Measurements from ENCODE around the gene VAV2.

The VAV2 gene

GRCh38 chr9:133969681-133970580 lies 22.2 kb downstream of the VAV2 start:
- ATAC-seq (replicated peaks) = no peak
- no peaks in the 10 kb centered on the region for H3K9me3 Mint-ChIP-seq
- H3K4me1 Mint-ChIP-seq (ENCODE audit: low read depth in 2 of 2) = peaks cover 0 to 8% of the 10 kb centered on the region in 2 donors
- H3K4me3 Mint-ChIP-seq = no peak overlapping the region
- H3K27ac Mint-ChIP-seq = peak overlapping the region in 1 of 2 donors; percentile 35
- DNase-seq = no peak
- H3K36me3 Mint-ChIP-seq (ENCODE audit: insufficient read depth) = no peaks in the 10 kb centered on the region
- no peaks in the 10 kb centered on the region for H3K27me3 Mint-ChIP-seq

GRCh38 chr9:133968966-133969617 lies 23.0 kb downstream of the VAV2 start:
- H3K4me3 Mint-ChIP-seq = no peak overlapping the region
- peaks cover 0 to 3% of the 10 kb centered on the region in 2 donors for H3K9me3 Mint-ChIP-seq
- peaks cover 0 to 8% of the 10 kb centered on the region in 2 donors for H3K4me1 Mint-ChIP-seq (ENCODE audit: low read depth in 2 of 2)
- no peak overlapping the region for H3K27ac Mint-ChIP-seq
- H3K27me3 Mint-ChIP-seq = no peaks in the 10 kb centered on the region
- ATAC-seq (replicated peaks) (no peak), DNase-seq (no peak)
- H3K36me3 Mint-ChIP-seq (ENCODE audit: insufficient read depth) = no peaks in the 10 kb centered on the region

GRCh38 chr9:133968428-133968827 lies 23.7 kb downstream of the VAV2 start:
- no peaks in the 10 kb centered on the region for H3K27me3 Mint-ChIP-seq
- peaks cover 0 to 3% of the 10 kb centered on the region in 2 donors for H3K9me3 Mint-ChIP-seq
- DNase-seq = no peak
- peaks cover 2% of the 10 kb centered on the region for H3K36me3 Mint-ChIP-seq (ENCODE audit: insufficient read depth)
- ATAC-seq (replicated peaks) = no peak
- no peak overlapping the region for H3K27ac Mint-ChIP-seq
- no peak overlapping the region for H3K4me3 Mint-ChIP-seq
- peaks cover 0 to 8% of the 10 kb centered on the region in 2 donors for H3K4me1 Mint-ChIP-seq (ENCODE audit: low read depth in 2 of 2)

GRCh38 chr9:133967024-133967741 lies 24.9 kb downstream of the VAV2 start:
- H3K4me1 Mint-ChIP-seq (ENCODE audit: low read depth in 2 of 2) = peaks cover 0 to 8% of the 10 kb centered on the region in 2 donors
- peaks cover 0 to 3% of the 10 kb centered on the region in 2 donors for H3K9me3 Mint-ChIP-seq
- H3K27me3 Mint-ChIP-seq = no peaks in the 10 kb centered on the region
- no peak overlapping the region for H3K4me3 Mint-ChIP-seq
- ATAC-seq (replicated peaks) = no peak
- no peak for DNase-seq
- no peak overlapping the region for H3K27ac Mint-ChIP-seq
- H3K36me3 Mint-ChIP-seq (ENCODE audit: insufficient read depth) = peaks cover 4% of the 10 kb centered on the region

GRCh38 chr9:133964463-133964862 lies 27.7 kb downstream of the VAV2 start:
- Mint-ChIP-seq H3K36me3 (ENCODE audit: insufficient read depth) (peaks cover 4% of the 10 kb centered on the region), H3K4me3 (no peak overlapping the region), H3K4me1 (ENCODE audit: low read depth in 2 of 2) (peaks cover 0 to 5% of the 10 kb centered on the region in 2 donors), H3K27me3 (peaks cover 0 to 3% of the 10 kb centered on the region in 2 donors), H3K27ac (no peak overlapping the region), H3K9me3 (peaks cover 0 to 3% of the 10 kb centered on the region in 2 donors)
- no peak for DNase-seq
- no peak for ATAC-seq (replicated peaks)

GRCh38 chr9:133963166-133963565 lies 29.0 kb downstream of the VAV2 start:
- Mint-ChIP-seq H3K4me1 (ENCODE audit: low read depth in 2 of 2) (peaks cover 0 to 10% of the 10 kb centered on the region in 2 donors), H3K27ac (no peak overlapping the region), H3K27me3 (peaks cover 0 to 8% of the 10 kb centered on the region in 2 donors), H3K36me3 (ENCODE audit: insufficient read depth) (peaks cover 4% of the 10 kb centered on the region), H3K4me3 (no peak overlapping the region), H3K9me3 (peaks cover 0 to 3% of the 10 kb centered on the region in 2 donors)
- DNase-seq (no peak), ATAC-seq (replicated peaks) (no peak)

GRCh38 chr9:133962341-133962740 lies 29.8 kb downstream of the VAV2 start:
- Mint-ChIP-seq H3K36me3 (ENCODE audit: insufficient read depth) (peaks cover 4% of the 10 kb centered on the region), H3K27ac (no peak overlapping the region), H3K4me3 (no peak overlapping the region), H3K4me1 (ENCODE audit: low read depth in 2 of 2) (peaks cover 0 to 10% of the 10 kb centered on the region in 2 donors), H3K9me3 (peaks cover 0 to 3% of the 10 kb centered on the region in 2 donors), H3K27me3 (peaks cover 0 to 8% of the 10 kb centered on the region in 2 donors)
- DNase-seq = no peak
- ATAC-seq (replicated peaks) = no peak

- Mint-ChIP-seq H3K27ac (no peak overlapping the region), H3K4me1 (ENCODE audit: low read depth in 2 of 2) (peaks cover 0 to 12% of the 10 kb centered on the region in 2 donors), H3K4me3 (no peak overlapping the region), H3K9me3 (peaks cover 0 to 3% of the 10 kb centered on the region in 2 donors), H3K27me3 (peaks cover 0 to 8% of the 10 kb centered on the region in 2 donors), H3K36me3 (ENCODE audit: insufficient read depth) (peaks cover 4% of the 10 kb centered on the region)
- ATAC-seq (replicated peaks) (no peak), DNase-seq (no peak)
These were observed 30.6 kb downstream of the VAV2 start for GRCh38 chr9:133961226-133962165.

- Mint-ChIP-seq H3K27ac (no peak overlapping the region), H3K4me1 (ENCODE audit: low read depth in 2 of 2) (peaks cover 0 to 18% of the 10 kb centered on the region in 2 donors), H3K27me3 (peaks cover 0 to 8% of the 10 kb centered on the region in 2 donors), H3K9me3 (peaks cover 0 to 3% of the 10 kb centered on the region in 2 donors), H3K4me3 (no peak overlapping the region), H3K36me3 (ENCODE audit: insufficient read depth) (peaks cover 4% of the 10 kb centered on the region)
- no peak for ATAC-seq (replicated peaks)
- DNase-seq = no peak
These were observed 31.5 kb downstream of the VAV2 start for GRCh38 chr9:133960568-133961129.

GRCh38 chr9:133959966-133960567 lies 32.1 kb downstream of the VAV2 start:
- no peak overlapping the region for H3K4me3 Mint-ChIP-seq
- ATAC-seq (replicated peaks) (no peak), DNase-seq (no peak)
- H3K4me1 Mint-ChIP-seq (ENCODE audit: low read depth in 2 of 2) = peaks cover 0 to 18% of the 10 kb centered on the region in 2 donors
- peaks cover 4% of the 10 kb centered on the region for H3K36me3 Mint-ChIP-seq (ENCODE audit: insufficient read depth)
- peaks cover 0 to 3% of the 10 kb centered on the region in 2 donors for H3K9me3 Mint-ChIP-seq
- peaks cover 0 to 8% of the 10 kb centered on the region in 2 donors for H3K27me3 Mint-ChIP-seq
- no peak overlapping the region for H3K27ac Mint-ChIP-seq

GRCh38 chr9:133959171-133959570 lies 33.0 kb downstream of the VAV2 start:
- DNase-seq (no peak), ATAC-seq (replicated peaks) (no peak)
- Mint-ChIP-seq H3K9me3 (no peaks in the 10 kb centered on the region), H3K4me1 (ENCODE audit: low read depth in 2 of 2) (peaks cover 4 to 25% of the 10 kb centered on the region in 2 donors), H3K27ac (peak overlapping the region in 1 of 2 donors; percentile 75), H3K4me3 (no peak overlapping the region), H3K27me3 (peaks cover 0 to 8% of the 10 kb centered on the region in 2 donors), H3K36me3 (ENCODE audit: insufficient read depth) (peaks cover 4% of the 10 kb centered on the region)

GRCh38 chr9:133958756-133959155 lies 33.4 kb downstream of the VAV2 start:
- peaks cover 9 to 30% of the 10 kb centered on the region in 2 donors for H3K4me1 Mint-ChIP-seq (ENCODE audit: low read depth in 2 of 2)
- peaks cover 4% of the 10 kb centered on the region for H3K36me3 Mint-ChIP-seq (ENCODE audit: insufficient read depth)
- DNase-seq (no peak), ATAC-seq (replicated peaks) (no peak)
- H3K27me3 Mint-ChIP-seq = peaks cover 0 to 8% of the 10 kb centered on the region in 2 donors
- peak overlapping the region in 1 of 2 donors; percentile 0 for H3K4me3 Mint-ChIP-seq
- H3K27ac Mint-ChIP-seq = peak overlapping the region in 1 of 2 donors; percentile 75
- H3K9me3 Mint-ChIP-seq = no peaks in the 10 kb centered on the region
